ENCODE results near the gene MBD3L2. TPM values are rescaled to one million over a fixed set of nuclear protein-coding genes. Genes with fewer than 3 reads are reported as not detected.

Gene MBD3L2
- total and polyA plus RNA-seq, 9 of the 15 experiments (the other 6 are each of a cell fraction or from before 2014, with no cell fraction given): not detected

GRCh38 chr19:7072541-7072940 lies 23.4 kb downstream of the MBD3L2 start:
- H3K27ac ChIP-seq (ENCODE audit: extremely low read depth, low read depth, low read length): no peak overlapping the region
- no peaks in the 10 kb centered on the region for H4K20me1 ChIP-seq (replicated peaks; ENCODE audit: control insufficient read depth, insufficient read depth, low read length)
- H3K4me1 ChIP-seq (replicated peaks in 1 of 2; ENCODE audit: control insufficient read depth in 2 of 2, insufficient read depth in 2 of 2, low read length in 2 of 2): peaks cover 3 to 8% of the 10 kb centered on the region in 2 experiments; a peak in 2 of 5 replicates
- TF ChIP-seq NUFIP1 (IDR thresholded peaks at IDR 0.05; ENCODE audit: partially characterized antibody) (no peak), RFX7 (CRISPR knock-in tag; IDR thresholded peaks at IDR 0.05) (no peak), E4F1 (CRISPR knock-in tag; IDR thresholded peaks at IDR 0.05; ENCODE audit: borderline replicate concordance) (no peak), ZNF589 (CRISPR knock-in tag; IDR thresholded peaks at IDR 0.05; ENCODE audit: low read depth) (no peak)
- no peak overlapping the region for H3K9ac ChIP-seq (ENCODE audit: insufficient read depth in 1 of 2, low read depth in 2 of 2, low read length in 2 of 2)
- 87% methylated on average over 6 of the region's 6 CpGs for WGBS (ENCODE audit: insufficient coverage, low coverage, missing lambda C conversion rate)
- H3K4me3 ChIP-seq: no peak overlapping the region
- BruUV-seq (replicated peaks): no TSS peak
- no peaks in the 10 kb centered on the region for H3K9me1 ChIP-seq (ENCODE audit: control insufficient read depth, insufficient read depth, low read length)
- peaks cover 13% of the 10 kb centered on the region for H3K79me2 ChIP-seq (ENCODE audit: control insufficient read depth, insufficient read depth, low read length)
- in situ Hi-C loops (cut with MboI): no loop called here
- FAIRE-seq: no peak
- H3K9me3 ChIP-seq (replicated peaks; ENCODE audit: control insufficient read depth, insufficient read depth, low read depth, low read length): 0 out of 2 replicates have a peak, but pooled peaks cover 3% of the 10 kb centered on the region
- H3K36me3 ChIP-seq (ENCODE audit: control insufficient read depth, insufficient read depth, low read length): peaks cover 59% of the 10 kb centered on the region
- DNase-seq (ENCODE audit: extremely low read depth in 1 of 4, low spot score in 3 of 4): no peak
- no peak overlapping the region for H2AFZ ChIP-seq (ENCODE audit: low read depth, low read length)
- POLR2A ChIA-PET: no interaction called here
- intact Hi-C loops (cut with micrococcal nuclease): no loop called here
- CTCF ChIA-PET (ENCODE audit: low intra/inter-chr PET ratio): no interaction called here
- no peak overlapping the region for H3K4me2 ChIP-seq (ENCODE audit: insufficient read depth, low read length)
- ATAC-seq: no peak
- H3K27me3 ChIP-seq (ENCODE audit: control insufficient read depth in 2 of 2, insufficient read depth in 2 of 2, low read length in 2 of 2): no peaks in the 10 kb centered on the region
